ENCODE measurements around the gene LRRC15. TPM values are rescaled to one million over a fixed set of nuclear protein-coding genes. Genes with fewer than 3 reads are reported as not detected.

Gene LRRC15
- total RNA-seq (2022) (not detected in 2 replicates), Bru-seq, nascent RNA (not detected), BruChase-seq, experiment 1, labeled RNA remaining after a 6-hour chase (not detected), BruChase-seq, experiment 2, labeled RNA remaining after a 2-hour chase (percentile 6 among the genes with signal in this experiment)
- long read RNA-seq, result 0 reads

DNA sequence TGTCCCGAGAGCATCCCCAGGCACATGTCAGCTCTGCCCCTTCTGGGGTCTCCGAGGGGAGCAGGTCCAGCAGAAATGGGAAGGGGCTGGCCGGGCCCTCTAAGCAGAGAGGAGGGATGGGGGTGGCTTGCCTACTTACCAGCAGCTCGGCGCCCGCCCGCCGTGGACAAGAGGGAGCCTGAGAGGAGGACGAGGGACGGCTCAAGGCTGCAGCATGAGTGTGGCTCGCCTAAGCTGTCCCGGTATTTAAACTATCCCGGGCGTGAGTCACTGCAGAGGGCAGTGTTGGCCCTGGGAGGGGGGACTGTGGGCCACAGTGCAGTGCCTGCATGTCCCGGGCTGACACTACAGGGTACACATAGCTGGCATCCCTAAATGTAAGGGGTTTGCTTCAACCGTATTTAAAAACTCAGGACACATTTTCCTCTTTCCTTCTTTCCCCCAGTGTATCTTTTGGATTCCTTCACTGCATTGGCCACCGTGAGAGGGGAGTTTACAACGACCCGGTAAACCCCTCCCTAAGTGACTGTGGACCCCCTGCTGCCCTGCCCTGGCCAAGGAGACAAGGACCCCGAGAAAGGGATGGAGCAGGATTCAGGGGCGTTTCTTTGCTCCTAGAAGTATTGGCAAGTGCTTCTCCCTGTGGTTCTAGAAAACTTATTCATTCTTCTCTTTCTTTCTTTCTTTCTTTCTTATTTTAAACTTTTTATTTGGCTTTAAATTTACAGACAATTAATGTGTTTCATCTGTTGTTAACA lies at the start of gene LRRC15:
LRRC15 (minus strand) TSS at position 222 of the 758 bp plus-strand sequence. CDS start 8,700 bp downstream, outside the sequence.
- Mint-ChIP-seq H3K27ac (ENCODE audit: low read depth, unreplicated experiment) (no peak within 1 kb of the TSS), H3K27me3 (ENCODE audit: insufficient read depth, unreplicated experiment) (peaks cover 52% of the 10 kb centered on the region), H3K4me1 (ENCODE audit: insufficient read depth, unreplicated experiment) (peaks cover 5% of the 10 kb centered on the region), H3K36me3 (ENCODE audit: insufficient read depth, unreplicated experiment) (no peaks in the 10 kb centered on the region), H3K4me3 (ENCODE audit: unreplicated experiment) (no peak within 1 kb of the TSS), H3K9me3 (ENCODE audit: unreplicated experiment) (no peaks in the 10 kb centered on the region)
- no TSS peak for BruUV-seq (replicated peaks)
- ChIA-PET POLR2A (no interaction called here), CTCF (no interaction called here)
- peak; percentile 48 for DNase-seq (ENCODE audit: unreplicated experiment)
- intact Hi-C loops (cut with micrococcal nuclease), result no loop called here
- no peak for TF ChIP-seq CTCF (IDR thresholded peaks at IDR 0.05; ENCODE audit: unreplicated experiment)

DNA sequence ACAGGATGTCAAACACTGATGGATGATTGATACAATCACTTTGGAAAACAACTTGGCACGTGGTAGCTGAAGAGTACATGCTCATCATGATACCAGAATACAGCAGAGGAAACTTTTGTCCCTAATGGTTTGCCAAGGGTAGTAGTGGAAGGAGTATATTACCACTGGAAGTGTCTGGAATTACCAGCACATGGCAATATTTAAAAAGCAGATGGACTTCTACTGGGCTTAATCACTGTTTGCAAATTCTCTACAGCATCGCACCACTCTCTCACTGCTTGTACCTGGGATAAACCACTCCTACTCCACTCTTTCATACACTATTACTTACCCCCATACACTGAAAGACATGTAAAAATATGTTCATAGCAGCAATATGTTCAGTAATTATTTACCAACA lies 49.1 kb upstream of the LRRC15 start:
- TF ChIP-seq CTCF (IDR thresholded peaks at IDR 0.05; ENCODE audit: unreplicated experiment), result no peak
- no TSS peak for BruUV-seq (replicated peaks)
- H3K27me3 Mint-ChIP-seq (ENCODE audit: insufficient read depth, unreplicated experiment), result no peaks in the 10 kb centered on the region

GRCh38 chr3:194407423-194407822 lies 37.9 kb upstream of the LRRC15 start:
- Mint-ChIP-seq H3K9me3 (ENCODE audit: unreplicated experiment) (no peaks in the 10 kb centered on the region), H3K4me1 (ENCODE audit: insufficient read depth, unreplicated experiment) (no peaks in the 10 kb centered on the region), H3K36me3 (ENCODE audit: insufficient read depth, unreplicated experiment) (peaks cover 63% of the 10 kb centered on the region), H3K27ac (ENCODE audit: low read depth, unreplicated experiment) (no peak overlapping the region), H3K4me3 (ENCODE audit: unreplicated experiment) (no peak overlapping the region), H3K27me3 (ENCODE audit: insufficient read depth, unreplicated experiment) (no peaks in the 10 kb centered on the region)
- no peak for DNase-seq (ENCODE audit: unreplicated experiment)
- BruUV-seq (replicated peaks), result no TSS peak
- ChIA-PET CTCF (interaction anchor here (0.6 to 5.4 kb wide), 8 partner anchors 11 to 742 kb away, joined by 3 to 57 read pairs (median 6); no protein-coding TSS in a partner anchor), POLR2A (interaction anchor here (0.8 to 1.3 kb wide), 3 partner anchors 10 to 92 kb away, joined by 3 read pairs; no protein-coding TSS in a partner anchor)
- intact Hi-C loops (cut with micrococcal nuclease), result loop anchor here (10.0 kb wide), 1 partner anchor 273 kb away; the partner anchor contains the start of gene HES1
- no peak for TF ChIP-seq CTCF (IDR thresholded peaks at IDR 0.05; ENCODE audit: unreplicated experiment)

More for the DNA sequence above, 49.1 kb upstream of the LRRC15 start:
- Mint-ChIP-seq H3K27ac (ENCODE audit: low read depth, unreplicated experiment) (no peak overlapping the region), H3K36me3 (ENCODE audit: insufficient read depth, unreplicated experiment) (peaks cover 50% of the 10 kb centered on the region), H3K4me1 (ENCODE audit: insufficient read depth, unreplicated experiment) (peaks cover 10% of the 10 kb centered on the region), H3K4me3 (ENCODE audit: unreplicated experiment) (no peak overlapping the region), H3K9me3 (ENCODE audit: unreplicated experiment) (no peaks in the 10 kb centered on the region)
- POLR2A ChIA-PET, result interaction anchor here (1.2 kb wide), 1 partner anchor 96 kb away, joined by 3 read pairs; no protein-coding TSS in a partner anchor
- intact Hi-C loops (cut with micrococcal nuclease), result no loop called here
- DNase-seq (ENCODE audit: unreplicated experiment), result no peak
- CTCF ChIA-PET, result no interaction called here

- intact Hi-C loops (cut with micrococcal nuclease), result loop anchor here (10.0 kb wide), 1 partner anchor 271 kb away; the partner anchor contains the start of gene HES1
- CTCF ChIA-PET, result interaction anchor here (0.7 to 5.4 kb wide), 11 partner anchors 9 to 758 kb away, joined by 3 to 57 read pairs (median 5); no protein-coding TSS in a partner anchor
- no peak overlapping the region for H3K4me3 Mint-ChIP-seq (ENCODE audit: unreplicated experiment)
Measured at GRCh38 chr3:194405766-194406165, 36.2 kb upstream of the LRRC15 start.

More at GRCh38 chr3:194405766-194406165, 36.2 kb upstream of the LRRC15 start:
- Mint-ChIP-seq H3K4me1 (ENCODE audit: insufficient read depth, unreplicated experiment) (no peaks in the 10 kb centered on the region), H3K36me3 (ENCODE audit: insufficient read depth, unreplicated experiment) (peaks cover 56% of the 10 kb centered on the region), H3K9me3 (ENCODE audit: unreplicated experiment) (no peaks in the 10 kb centered on the region), H3K27me3 (ENCODE audit: insufficient read depth, unreplicated experiment) (no peaks in the 10 kb centered on the region), H3K27ac (ENCODE audit: low read depth, unreplicated experiment) (no peak overlapping the region)
- BruUV-seq (replicated peaks), result no TSS peak
- no peak for DNase-seq (ENCODE audit: unreplicated experiment)
- no peak for TF ChIP-seq CTCF (IDR thresholded peaks at IDR 0.05; ENCODE audit: unreplicated experiment)
- POLR2A ChIA-PET, result interaction anchor here (0.8 to 1.2 kb wide), 3 partner anchors 11 to 89 kb away, joined by 3 to 4 read pairs (median 3); no protein-coding TSS in a partner anchor

Data from MCF 10A (cell line).